ENCODE data around the gene JARID2.

The JARID2 gene

GRCh38 chr6:15504040-15504495, 258.2 kb downstream of the JARID2 start:
- peaks cover 2% of the 10 kb centered on the region; the same call in 1 of the 2 replicates for H3K79me2 ChIP-seq (ENCODE audit: low read length)
- no peaks in the 10 kb centered on the region for H4K20me1 ChIP-seq (ENCODE audit: insufficient read depth, low read length)
- H3K4me3 ChIP-seq (ENCODE audit: low read length): no peak overlapping the region
- no peaks in the 10 kb centered on the region for H3K27me3 ChIP-seq (replicated peaks; ENCODE audit: insufficient read depth, low read length)
- DNase-seq: no peak
- H3F3A ChIP-seq (ENCODE audit: insufficient read depth, low read length): no peaks in the 10 kb centered on the region
- H3K36me3 ChIP-seq (replicated peaks; ENCODE audit: insufficient read depth, low read length): no peaks in the 10 kb centered on the region
- H3K4me1 ChIP-seq (ENCODE audit: low read length): no peaks in the 10 kb centered on the region
- no peaks in the 10 kb centered on the region for H3K9me3 ChIP-seq (replicated peaks; ENCODE audit: insufficient read depth, low read length)
- TF ChIP-seq EZH2phosphoT487 (IDR thresholded peaks at IDR 0.05; ENCODE audit: low read length): no peak
- TF ChIP-seq EZH2 (optimal IDR thresholded peaks at IDR 0.05; ENCODE audit: low read depth, low read length): no peak
- TF ChIP-seq, protein P1, sequence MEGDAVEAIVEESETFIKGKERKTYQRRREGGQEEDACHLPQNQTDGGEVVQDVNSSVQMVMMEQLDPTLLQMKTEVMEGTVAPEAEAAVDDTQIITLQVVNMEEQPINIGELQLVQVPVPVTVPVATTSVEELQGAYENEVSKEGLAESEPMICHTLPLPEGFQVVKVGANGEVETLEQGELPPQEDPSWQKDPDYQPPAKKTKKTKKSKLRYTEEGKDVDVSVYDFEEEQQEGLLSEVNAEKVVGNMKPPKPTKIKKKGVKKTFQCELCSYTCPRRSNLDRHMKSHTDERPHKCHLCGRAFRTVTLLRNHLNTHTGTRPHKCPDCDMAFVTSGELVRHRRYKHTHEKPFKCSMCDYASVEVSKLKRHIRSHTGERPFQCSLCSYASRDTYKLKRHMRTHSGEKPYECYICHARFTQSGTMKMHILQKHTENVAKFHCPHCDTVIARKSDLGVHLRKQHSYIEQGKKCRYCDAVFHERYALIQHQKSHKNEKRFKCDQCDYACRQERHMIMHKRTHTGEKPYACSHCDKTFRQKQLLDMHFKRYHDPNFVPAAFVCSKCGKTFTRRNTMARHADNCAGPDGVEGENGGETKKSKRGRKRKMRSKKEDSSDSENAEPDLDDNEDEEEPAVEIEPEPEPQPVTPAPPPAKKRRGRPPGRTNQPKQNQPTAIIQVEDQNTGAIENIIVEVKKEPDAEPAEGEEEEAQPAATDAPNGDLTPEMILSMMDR (IDR thresholded peaks at IDR 0.05; ENCODE audit: low read length): no peak
- H2AFZ ChIP-seq (ENCODE audit: low read length): no peak overlapping the region
- no peak overlapping the region for H3K27ac ChIP-seq (ENCODE audit: low read length)
- no peak overlapping the region for H3K9ac ChIP-seq (ENCODE audit: low read length)
- H3K4me2 ChIP-seq (ENCODE audit: low read depth, low read length): no peak overlapping the region
- no peaks in the 10 kb centered on the region for H3K9me2 ChIP-seq (replicated peaks; ENCODE audit: insufficient read depth, low read length)

- no peak for DNase-seq
- Histone ChIP-seq H3K27me3 (replicated peaks; ENCODE audit: insufficient read depth, low read length) (no peaks in the 10 kb centered on the region), H4K20me1 (ENCODE audit: insufficient read depth, low read length) (no peaks in the 10 kb centered on the region), H3K27ac (ENCODE audit: low read length) (no peak overlapping the region), H3K4me2 (ENCODE audit: low read depth, low read length) (no peak overlapping the region), H3K36me3 (replicated peaks; ENCODE audit: insufficient read depth, low read length) (no peaks in the 10 kb centered on the region), H2AFZ (ENCODE audit: low read length) (no peak overlapping the region), H3F3A (ENCODE audit: insufficient read depth, low read length) (no peaks in the 10 kb centered on the region), H3K9ac (ENCODE audit: low read length) (no peak overlapping the region), H3K4me3 (ENCODE audit: low read length) (no peak overlapping the region), H3K79me2 (ENCODE audit: low read length) (peaks cover 7% of the 10 kb centered on the region; the same call in 1 of the 2 replicates), H3K4me1 (ENCODE audit: low read length) (no peaks in the 10 kb centered on the region), H3K9me3 (replicated peaks; ENCODE audit: insufficient read depth, low read length) (no peaks in the 10 kb centered on the region), H3K9me2 (replicated peaks; ENCODE audit: insufficient read depth, low read length) (no peaks in the 10 kb centered on the region)
- TF ChIP-seq EZH2phosphoT487 (IDR thresholded peaks at IDR 0.05; ENCODE audit: low read length) (no peak), EZH2 (optimal IDR thresholded peaks at IDR 0.05; ENCODE audit: low read depth, low read length) (no peak)
- TF ChIP-seq, protein P1 (IDR thresholded peaks at IDR 0.05; ENCODE audit: low read length): no peak
Observed at GRCh38 chr6:15504581-15505350, 258.9 kb downstream of the JARID2 start.

GRCh38 chr6:15505463-15505918, 259.6 kb downstream of the JARID2 start:
- Histone ChIP-seq H3K27ac (ENCODE audit: low read length) (no peak overlapping the region), H3K4me3 (ENCODE audit: low read length) (no peak overlapping the region), H3K9me3 (replicated peaks; ENCODE audit: insufficient read depth, low read length) (no peaks in the 10 kb centered on the region), H3F3A (ENCODE audit: insufficient read depth, low read length) (no peaks in the 10 kb centered on the region), H3K36me3 (replicated peaks; ENCODE audit: insufficient read depth, low read length) (no peaks in the 10 kb centered on the region), H3K27me3 (replicated peaks; ENCODE audit: insufficient read depth, low read length) (no peaks in the 10 kb centered on the region), H2AFZ (ENCODE audit: low read length) (no peak overlapping the region), H3K79me2 (ENCODE audit: low read length) (peaks cover 7% of the 10 kb centered on the region; the same call in 1 of the 2 replicates), H3K4me1 (ENCODE audit: low read length) (no peaks in the 10 kb centered on the region), H4K20me1 (ENCODE audit: insufficient read depth, low read length) (no peaks in the 10 kb centered on the region), H3K9me2 (replicated peaks; ENCODE audit: insufficient read depth, low read length) (no peaks in the 10 kb centered on the region), H3K9ac (ENCODE audit: low read length) (no peak overlapping the region), H3K4me2 (ENCODE audit: low read depth, low read length) (no peak overlapping the region)
- TF ChIP-seq, protein P1 (IDR thresholded peaks at IDR 0.05; ENCODE audit: low read length): no peak
- no peak for TF ChIP-seq EZH2phosphoT487 (IDR thresholded peaks at IDR 0.05; ENCODE audit: low read length)
- DNase-seq: no peak
